DND-41 (cell line): ENCODE measurements around the gene OR5M8.

Experiments used
- ATAC-seq: fragments of 200-7000 bp; cut with Tn5 transposase; 3 replicates; pipeline ENCODE4 v1.9.1; 2021; ENCODE audit warnings: low read depth; ENCODE audit not compliant: insufficient read depth
- DNase-seq: peaks from one replicate; pipeline ENCODE4 v3.0.0-alpha.2; 2020
- H2AFZ ChIP-seq: 2 replicates; pipeline ENCODE4 v1.6.0; 2012; ENCODE audit warnings: low read depth, low read length
- H3K27ac ChIP-seq: 2 replicates; pipeline ENCODE4 v1.5.1; 2012; ENCODE audit warnings: low read length, inconsistent platforms
- H3K27me3 ChIP-seq: fragments of 200-600 bp; sonication (generic); 2 replicates; pipeline ENCODE4 v1.6.0; 2012; ENCODE audit warnings: low read length, mild to moderate bottlenecking, inconsistent platforms; ENCODE audit not compliant: insufficient read depth, poor library complexity
- H3K36me3 ChIP-seq: 2 replicates; pipeline ENCODE4 v1.5.1; 2012; ENCODE audit warnings: low read length, inconsistent platforms; ENCODE audit not compliant: insufficient read depth
- H3K4me1 ChIP-seq: 2 replicates; pipeline ENCODE4 v1.5.1; 2012; ENCODE audit warnings: mild to moderate bottlenecking, low read length; ENCODE audit not compliant: insufficient read depth
- H3K4me2 ChIP-seq: 2 replicates; pipeline ENCODE4 v1.6.0; 2012; ENCODE audit warnings: mild to moderate bottlenecking, moderate library complexity, low read length, inconsistent platforms; ENCODE audit not compliant: insufficient read depth
- H3K4me3 ChIP-seq, 2 experiments: fragments of 200-600 bp in 1 of 2; shearing (Covaris generic) in 1 of 2; 2 replicates each; pipeline ENCODE4 v1.5.1; 2012 to 2016; ENCODE audit warnings: inconsistent platforms in 2 of 2, low read length in 2 of 2, mild to moderate bottlenecking in 2 of 2, low read depth in 1 of 2, moderate library complexity in 1 of 2
- H3K79me2 ChIP-seq: 2 replicates; pipeline ENCODE4 v1.6.0; 2012; ENCODE audit warnings: low read length, inconsistent platforms; ENCODE audit not compliant: insufficient read depth
- H3K9ac ChIP-seq: 2 replicates; pipeline ENCODE4 v1.6.0; 2012; ENCODE audit warnings: low read depth, mild to moderate bottlenecking, inconsistent platforms, low read length, moderate library complexity
- H3K9me3 ChIP-seq: 2 replicates; pipeline ENCODE4 v1.5.1; 2012; ENCODE audit warnings: low read length, moderate library complexity, mild to moderate bottlenecking, inconsistent platforms; ENCODE audit not compliant: insufficient read depth, severe bottlenecking
- H4K20me1 ChIP-seq: 2 replicates; pipeline ENCODE4 v1.6.0; 2012; ENCODE audit warnings: low read length; ENCODE audit not compliant: insufficient read depth
- EZH2 ChIP-seq: IDR thresholded peaks from 3 replicates; pipeline ENCODE4 v1.6.1; 2012; ENCODE audit warnings: borderline replicate concordance, low read depth, mild to moderate bottlenecking, moderate library complexity, low read length, inconsistent platforms; ENCODE audit not compliant: severe bottlenecking
- TF ChIP-seq, protein P1 (sequence below): IDR thresholded peaks from 2 replicates; pipeline ENCODE4 v1.5.1; 2012; ENCODE audit warnings: borderline replicate concordance, low read length, moderate library complexity, mild to moderate bottlenecking; ENCODE audit not compliant: poor library complexity, severe bottlenecking; ENCODE audit errors: extremely low read depth

OR5M8 gene

DNA sequence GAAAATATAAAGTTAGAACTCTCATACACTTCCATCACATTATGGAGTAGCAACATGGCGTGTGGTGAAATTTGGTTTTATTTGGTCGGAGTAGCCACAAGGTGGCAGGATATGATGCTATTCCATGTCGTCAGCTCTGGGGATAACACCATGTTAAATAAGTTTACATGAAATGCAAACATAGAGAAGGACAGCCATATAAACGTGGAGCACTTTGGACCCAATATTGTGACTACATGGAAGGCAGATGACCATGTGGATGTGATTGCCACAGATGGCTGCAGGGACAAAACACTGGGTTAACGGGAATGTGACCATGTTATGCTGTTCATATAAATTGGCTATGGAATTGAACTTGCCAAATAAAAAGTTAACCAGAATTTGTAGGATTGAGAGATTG lies 30.8 kb upstream of the OR5M8 start:
- no peak for ATAC-seq
- Histone ChIP-seq H3K4me1 (no peaks in the 10 kb centered on the region), H3K4me3 (no peak overlapping the region), H3K4me2 (no peak overlapping the region), H3K9me3 (no peaks in the 10 kb centered on the region), H3K27me3 (no peaks in the 10 kb centered on the region), H3K36me3 (no peaks in the 10 kb centered on the region), H3K27ac (no peak overlapping the region), H3K9ac (no peak overlapping the region), H2AFZ (no peak overlapping the region), H3K79me2 (no peaks in the 10 kb centered on the region), H4K20me1 (no peaks in the 10 kb centered on the region)
- TF ChIP-seq EZH2 = no peak
- TF ChIP-seq, protein P1, sequence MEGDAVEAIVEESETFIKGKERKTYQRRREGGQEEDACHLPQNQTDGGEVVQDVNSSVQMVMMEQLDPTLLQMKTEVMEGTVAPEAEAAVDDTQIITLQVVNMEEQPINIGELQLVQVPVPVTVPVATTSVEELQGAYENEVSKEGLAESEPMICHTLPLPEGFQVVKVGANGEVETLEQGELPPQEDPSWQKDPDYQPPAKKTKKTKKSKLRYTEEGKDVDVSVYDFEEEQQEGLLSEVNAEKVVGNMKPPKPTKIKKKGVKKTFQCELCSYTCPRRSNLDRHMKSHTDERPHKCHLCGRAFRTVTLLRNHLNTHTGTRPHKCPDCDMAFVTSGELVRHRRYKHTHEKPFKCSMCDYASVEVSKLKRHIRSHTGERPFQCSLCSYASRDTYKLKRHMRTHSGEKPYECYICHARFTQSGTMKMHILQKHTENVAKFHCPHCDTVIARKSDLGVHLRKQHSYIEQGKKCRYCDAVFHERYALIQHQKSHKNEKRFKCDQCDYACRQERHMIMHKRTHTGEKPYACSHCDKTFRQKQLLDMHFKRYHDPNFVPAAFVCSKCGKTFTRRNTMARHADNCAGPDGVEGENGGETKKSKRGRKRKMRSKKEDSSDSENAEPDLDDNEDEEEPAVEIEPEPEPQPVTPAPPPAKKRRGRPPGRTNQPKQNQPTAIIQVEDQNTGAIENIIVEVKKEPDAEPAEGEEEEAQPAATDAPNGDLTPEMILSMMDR = peak; percentile 38
- no peak for DNase-seq

DNA sequence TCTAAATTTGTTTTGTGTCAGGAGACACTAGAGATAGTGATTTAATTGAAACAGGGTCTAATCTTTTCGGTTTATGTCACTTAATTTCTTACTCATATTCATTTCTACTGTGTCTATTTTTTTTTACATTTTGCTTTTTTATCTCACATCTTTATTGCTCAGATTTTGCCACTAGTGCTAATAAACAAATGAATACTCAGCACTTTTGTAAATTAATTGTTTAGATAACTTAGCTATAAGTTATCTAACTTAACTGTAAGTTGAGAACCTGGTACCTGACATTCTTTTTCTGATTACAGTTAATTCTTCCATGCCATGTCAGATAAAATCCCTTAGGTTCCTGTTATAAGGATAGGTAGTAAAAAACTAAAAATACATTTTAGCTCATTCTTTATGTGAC lies 22.1 kb upstream of the OR5M8 start:
- Histone ChIP-seq H3K9me3 (no peaks in the 10 kb centered on the region), H4K20me1 (no peaks in the 10 kb centered on the region), H3K27ac (no peak overlapping the region), H3K4me3 (no peak overlapping the region), H3K9ac (no peak overlapping the region), H3K4me2 (no peak overlapping the region), H2AFZ (no peak overlapping the region), H3K4me1 (no peaks in the 10 kb centered on the region), H3K36me3 (no peaks in the 10 kb centered on the region), H3K79me2 (no peaks in the 10 kb centered on the region), H3K27me3 (peaks cover 2% of the 10 kb centered on the region)
- TF ChIP-seq, protein P1 = no peak
- no peak for TF ChIP-seq EZH2
- no peak for DNase-seq
- no peak for ATAC-seq

DNA sequence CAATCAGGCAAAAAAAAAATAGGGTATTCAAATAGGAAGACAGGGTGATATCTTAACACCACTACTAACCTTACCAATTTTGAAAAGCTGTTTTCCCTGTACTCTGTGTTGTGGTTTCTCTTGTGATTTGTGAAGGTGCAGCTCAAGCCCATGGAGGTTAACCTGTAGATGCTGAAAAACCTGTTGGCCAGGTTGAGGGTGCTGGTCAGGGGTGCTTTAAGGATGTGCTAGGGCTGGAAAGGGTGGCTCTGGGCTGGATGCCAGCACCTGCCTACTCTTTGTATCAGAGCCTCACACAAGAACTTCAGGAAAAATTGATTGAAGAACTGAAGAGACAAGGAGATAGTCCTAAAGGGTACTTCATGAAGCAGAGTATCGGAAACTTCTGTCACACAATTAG lies 18.3 kb upstream of the OR5M8 start:
- Histone ChIP-seq H2AFZ (no peak overlapping the region), H3K4me3 (no peak overlapping the region), H3K9ac (no peak overlapping the region), H3K27me3 (no peaks in the 10 kb centered on the region), H3K79me2 (no peaks in the 10 kb centered on the region), H3K9me3 (no peaks in the 10 kb centered on the region), H4K20me1 (no peaks in the 10 kb centered on the region), H3K4me1 (no peaks in the 10 kb centered on the region), H3K4me2 (no peak overlapping the region), H3K27ac (no peak overlapping the region), H3K36me3 (no peaks in the 10 kb centered on the region)
- no peak for ATAC-seq
- no peak for DNase-seq
- no peak for TF ChIP-seq EZH2
- TF ChIP-seq, protein P1 = no peak

DNA sequence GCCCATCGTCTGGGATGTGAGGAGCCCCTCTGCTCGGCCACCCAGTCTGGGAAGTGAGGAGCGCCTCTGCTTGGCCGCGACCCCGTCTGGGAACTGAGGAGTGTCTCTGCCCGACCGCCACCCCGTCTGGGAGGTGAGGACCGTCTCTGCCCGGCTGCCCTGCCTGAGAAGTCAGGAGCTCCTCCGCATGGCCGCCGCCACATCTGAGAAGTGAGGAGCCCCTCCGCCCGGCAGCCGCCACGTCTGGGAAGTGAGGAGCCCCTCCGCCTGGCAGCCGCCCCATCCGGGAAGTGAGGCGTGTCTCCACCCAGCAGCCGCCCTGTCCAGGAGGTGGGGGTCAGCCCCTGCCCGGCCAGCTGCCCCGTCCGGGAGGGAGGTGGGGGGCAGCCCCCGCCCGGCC lies 5.8 kb upstream of the OR5M8 start:
- Histone ChIP-seq H3K4me3 (no peak overlapping the region), H3K27me3 (no peaks in the 10 kb centered on the region), H3K4me2 (no peak overlapping the region), H2AFZ (no peak overlapping the region), H4K20me1 (no peaks in the 10 kb centered on the region), H3K36me3 (no peaks in the 10 kb centered on the region), H3K27ac (no peak overlapping the region), H3K9me3 (no peaks in the 10 kb centered on the region), H3K4me1 (no peaks in the 10 kb centered on the region), H3K9ac (no peak overlapping the region), H3K79me2 (no peaks in the 10 kb centered on the region)
- ATAC-seq (no peak), DNase-seq (no peak)
- TF ChIP-seq, protein P1 = no peak
- TF ChIP-seq EZH2 = no peak
